HepG2 (cell line): ENCODE results near the gene PTPN14. TPM values are rescaled to one million over a fixed set of nuclear protein-coding genes. Genes with fewer than 3 reads are reported as not detected.

Source experiments
- GATAD2A ChIP-seq: IDR thresholded peaks from 2 replicates; pipeline ENCODE4 v1.6.1; 2016
- NCOR1 ChIP-seq: fragments of 200-600 bp; sonication (generic); IDR thresholded peaks from 2 replicates; pipeline ENCODE4 v1.7.0; 2017; ENCODE audit warnings: antibody characterized with exemption, low read length, borderline replicate concordance
- NFYB ChIP-seq: sonication (generic); formaldehyde crosslinking; IDR thresholded peaks from 2 replicates; pipeline ENCODE4 v1.4.0; 2020; ENCODE audit warnings: missing genetic modification reagents
- NR2F6 ChIP-seq, 2 experiments: IDR thresholded peaks; 2 replicates each; pipeline ENCODE4 v1.6.1; 2016; ENCODE audit warnings: antibody characterized with exemption in 1 of 2, mild to moderate bottlenecking in 1 of 2
- POGZ ChIP-seq: sonication (generic); formaldehyde crosslinking; IDR thresholded peaks from 2 replicates; pipeline ENCODE4 v1.4.0; 2020; ENCODE audit warnings: mild to moderate bottlenecking, missing genetic modification reagents
- TCF7 ChIP-seq: sonication (generic); IDR thresholded peaks from 2 replicates; pipeline ENCODE4 v1.6.1; 2016; ENCODE audit warnings: antibody characterized with exemption, low read depth
- ZBTB26 ChIP-seq: IDR thresholded peaks from 2 replicates; pipeline ENCODE4 v1.6.1; 2016; ENCODE audit warnings: missing compliant biosample characterization, missing genetic modification reagents, borderline replicate concordance
- ZFY ChIP-seq: sonication (generic); formaldehyde crosslinking; IDR thresholded peaks from 2 replicates; pipeline ENCODE4 v1.4.0; 2020; ENCODE audit warnings: missing genetic modification reagents
- ZNF12 ChIP-seq: sonication (generic); formaldehyde crosslinking; IDR thresholded peaks from 2 replicates; pipeline ENCODE4 v1.5.0; 2020; ENCODE audit warnings: missing genetic modification reagents
- ZNF18 ChIP-seq: sonication (generic); formaldehyde crosslinking; IDR thresholded peaks from 2 replicates; pipeline ENCODE4 v1.8.0; 2022; ENCODE audit warnings: mild to moderate bottlenecking, missing genetic modification reagents; ENCODE audit not compliant: insufficient replicate concordance
- ZNF44 ChIP-seq: sonication (generic); formaldehyde crosslinking; IDR thresholded peaks from 2 replicates; pipeline ENCODE4 v1.5.1; 2020; ENCODE audit warnings: mild to moderate bottlenecking, missing genetic modification reagents
- ZNF530 ChIP-seq: sonication (generic); formaldehyde crosslinking; IDR thresholded peaks from 2 replicates; pipeline ENCODE4 v1.5.0; 2020; ENCODE audit warnings: low read depth, mild to moderate bottlenecking, missing genetic modification reagents
- ZNF597 ChIP-seq: sonication (generic); formaldehyde crosslinking; IDR thresholded peaks from 2 replicates; pipeline ENCODE4 v1.5.0; 2020; ENCODE audit warnings: missing genetic modification reagents
- ZNF615 ChIP-seq: sonication (generic); formaldehyde crosslinking; IDR thresholded peaks from 2 replicates; pipeline ENCODE4 v1.5.0; 2020; ENCODE audit warnings: mild to moderate bottlenecking, missing genetic modification reagents, borderline replicate concordance
- ZNF644 ChIP-seq: IDR thresholded peaks from 2 replicates; pipeline ENCODE4 v1.6.1; 2016; ENCODE audit warnings: low read depth
- ZNF891 ChIP-seq: sonication (generic); formaldehyde crosslinking; IDR thresholded peaks from 2 replicates; pipeline ENCODE4 v1.5.0; 2020; ENCODE audit warnings: mild to moderate bottlenecking, missing genetic modification reagents
- polyA plus RNA-seq, 8 experiments: library from polyadenylated mRNA; depleted of rRNA in 3 of 8; stranded (reverse) in 7 of 8; unstranded in 1 of 8; fragments of >200 nt; fragmentation: Illumina TruSeq in 4 of 8; extraction: Trizol in 4 of 8; gene quantifications; 2 replicates each; pipeline versions ENCODE4 v1.2.1 to v1.2.3, GENCODE V29; 2011 to 2016; ENCODE audit warnings: low read depth in 4 of 8, missing spikeins in 1 of 8, mixed read lengths in 1 of 8; ENCODE audit not compliant: insufficient read depth in 1 of 8
- total RNA-seq, 5 experiments: library from RNA; depleted of rRNA; stranded (reverse); fragments of >200 nt; fragmentation: Illumina TruSeq; extraction: Trizol; gene quantifications; 2 replicates each; pipeline ENCODE4 v1.2.3, GENCODE V29; 2016; ENCODE audit warnings: low read depth in 1 of 5
- TF ChIP-seq, protein P1 (sequence below): sonication (generic); formaldehyde crosslinking; IDR thresholded peaks from 2 replicates; pipeline ENCODE4 v1.5.1; 2020; ENCODE audit warnings: mild to moderate bottlenecking, missing genetic modification reagents
- TF ChIP-seq, protein P2 (sequence below): sonication (generic); formaldehyde crosslinking; IDR thresholded peaks from 2 replicates; pipeline ENCODE4 v1.4.0; 2020; ENCODE audit warnings: mild to moderate bottlenecking, missing genetic modification reagents, borderline replicate concordance

Gene PTPN14
- total and polyA plus RNA-seq, 2 of the 13 experiments (the other 11 are each of a cell fraction or from before 2014, with no cell fraction given) = 3.9 to 4.7 TPM

- TF ChIP-seq ZNF18 (no peak), POGZ (CRISPR knock-in tag) (0 out of 2 replicates have a peak, but pooled peaks have one; percentile 28), ZNF644 (0 out of 2 replicates have a peak, but pooled peaks have one; percentile 30), ZFY (CRISPR knock-in tag) (no peak), GATAD2A (peak; percentile 69), ZNF615 (CRISPR knock-in tag) (no peak), TCF7 (peak; percentile 56), ZNF44 (CRISPR knock-in tag) (no peak), NCOR1 (peak; percentile 37; the same call in 1 of the 2 replicates), ZNF530 (CRISPR knock-in tag) (no peak), ZBTB26 (CRISPR knock-in tag) (no peak), NR2F6 (IDR thresholded peaks at IDR 0.05) (no peak), NR2F6 (CRISPR knock-in tag; IDR thresholded peaks at IDR 0.05) (peak; percentile 44; the same call in 1 of the 2 replicates), ZNF891 (no peak), ZNF12 (CRISPR knock-in tag) (peak; percentile 16; the same call in 1 of the 2 replicates), NFYB (no peak), ZNF597 (CRISPR knock-in tag) (no peak)
- TF ChIP-seq, protein P1, sequence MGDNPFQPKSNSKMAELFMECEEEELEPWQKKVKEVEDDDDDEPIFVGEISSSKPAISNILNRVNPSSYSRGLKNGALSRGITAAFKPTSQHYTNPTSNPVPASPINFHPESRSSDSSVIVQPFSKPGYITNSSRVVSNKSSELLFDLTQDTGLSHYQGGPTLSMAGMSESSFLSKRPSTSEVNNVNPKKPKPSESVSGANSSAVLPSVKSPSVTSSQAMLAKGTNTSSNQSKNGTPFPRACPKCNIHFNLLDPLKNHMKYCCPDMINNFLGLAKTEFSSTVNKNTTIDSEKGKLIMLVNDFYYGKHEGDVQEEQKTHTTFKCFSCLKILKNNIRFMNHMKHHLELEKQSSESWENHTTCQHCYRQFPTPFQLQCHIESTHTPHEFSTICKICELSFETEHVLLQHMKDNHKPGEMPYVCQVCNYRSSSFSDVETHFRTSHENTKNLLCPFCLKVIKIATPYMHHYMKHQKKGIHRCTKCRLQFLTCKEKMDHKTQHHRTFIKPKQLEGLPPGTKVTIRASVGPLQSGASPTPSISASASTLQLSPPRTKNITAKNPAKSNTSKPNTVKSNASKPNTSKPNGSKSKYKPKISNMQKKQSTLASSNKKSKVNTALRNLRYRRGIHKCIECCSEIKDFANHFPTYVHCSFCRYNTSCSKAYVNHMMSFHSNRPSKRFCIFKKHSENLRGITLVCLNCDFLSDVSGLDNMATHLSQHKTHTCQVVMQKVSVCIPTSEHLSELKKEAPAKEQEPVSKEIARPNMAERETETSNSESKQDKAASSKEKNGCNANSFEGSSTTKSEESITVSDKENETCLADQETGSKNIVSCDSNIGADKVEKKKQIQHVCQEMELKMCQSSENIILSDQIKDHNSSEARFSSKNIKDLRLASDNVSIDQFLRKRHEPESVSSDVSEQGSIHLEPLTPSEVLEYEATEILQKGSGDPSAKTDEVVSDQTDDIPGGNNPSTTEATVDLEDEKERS (CRISPR knock-in tag) = 0 out of 2 replicates have a peak, but pooled peaks have one; percentile 33
- TF ChIP-seq, protein P2, sequence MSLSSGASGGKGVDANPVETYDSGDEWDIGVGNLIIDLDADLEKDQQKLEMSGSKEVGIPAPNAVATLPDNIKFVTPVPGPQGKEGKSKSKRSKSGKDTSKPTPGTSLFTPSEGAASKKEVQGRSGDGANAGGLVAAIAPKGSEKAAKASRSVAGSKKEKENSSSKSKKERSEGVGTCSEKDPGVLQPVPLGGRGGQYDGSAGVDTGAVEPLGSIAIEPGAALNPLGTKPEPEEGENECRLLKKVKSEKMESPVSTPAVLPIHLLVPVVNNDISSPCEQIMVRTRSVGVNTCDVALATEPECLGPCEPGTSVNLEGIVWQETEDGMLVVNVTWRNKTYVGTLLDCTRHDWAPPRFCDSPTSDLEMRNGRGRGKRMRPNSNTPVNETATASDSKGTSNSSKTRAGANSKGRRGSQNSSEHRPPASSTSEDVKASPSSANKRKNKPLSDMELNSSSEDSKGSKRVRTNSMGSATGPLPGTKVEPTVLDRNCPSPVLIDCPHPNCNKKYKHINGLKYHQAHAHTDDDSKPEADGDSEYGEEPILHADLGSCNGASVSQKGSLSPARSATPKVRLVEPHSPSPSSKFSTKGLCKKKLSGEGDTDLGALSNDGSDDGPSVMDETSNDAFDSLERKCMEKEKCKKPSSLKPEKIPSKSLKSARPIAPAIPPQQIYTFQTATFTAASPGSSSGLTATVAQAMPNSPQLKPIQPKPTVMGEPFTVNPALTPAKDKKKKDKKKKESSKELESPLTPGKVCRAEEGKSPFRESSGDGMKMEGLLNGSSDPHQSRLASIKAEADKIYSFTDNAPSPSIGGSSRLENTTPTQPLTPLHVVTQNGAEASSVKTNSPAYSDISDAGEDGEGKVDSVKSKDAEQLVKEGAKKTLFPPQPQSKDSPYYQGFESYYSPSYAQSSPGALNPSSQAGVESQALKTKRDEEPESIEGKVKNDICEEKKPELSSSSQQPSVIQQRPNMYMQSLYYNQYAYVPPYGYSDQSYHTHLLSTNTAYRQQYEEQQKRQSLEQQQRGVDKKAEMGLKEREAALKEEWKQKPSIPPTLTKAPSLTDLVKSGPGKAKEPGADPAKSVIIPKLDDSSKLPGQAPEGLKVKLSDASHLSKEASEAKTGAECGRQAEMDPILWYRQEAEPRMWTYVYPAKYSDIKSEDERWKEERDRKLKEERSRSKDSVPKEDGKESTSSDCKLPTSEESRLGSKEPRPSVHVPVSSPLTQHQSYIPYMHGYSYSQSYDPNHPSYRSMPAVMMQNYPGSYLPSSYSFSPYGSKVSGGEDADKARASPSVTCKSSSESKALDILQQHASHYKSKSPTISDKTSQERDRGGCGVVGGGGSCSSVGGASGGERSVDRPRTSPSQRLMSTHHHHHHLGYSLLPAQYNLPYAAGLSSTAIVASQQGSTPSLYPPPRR (CRISPR knock-in tag) = peak; percentile 49; the same call in 1 of the 2 replicates
Observed at GRCh38 chr1:214506972-214507431, 44.4 kb downstream of the PTPN14 start (continued).
